Measurements from ENCODE around the gene KLHL18.

DNA sequence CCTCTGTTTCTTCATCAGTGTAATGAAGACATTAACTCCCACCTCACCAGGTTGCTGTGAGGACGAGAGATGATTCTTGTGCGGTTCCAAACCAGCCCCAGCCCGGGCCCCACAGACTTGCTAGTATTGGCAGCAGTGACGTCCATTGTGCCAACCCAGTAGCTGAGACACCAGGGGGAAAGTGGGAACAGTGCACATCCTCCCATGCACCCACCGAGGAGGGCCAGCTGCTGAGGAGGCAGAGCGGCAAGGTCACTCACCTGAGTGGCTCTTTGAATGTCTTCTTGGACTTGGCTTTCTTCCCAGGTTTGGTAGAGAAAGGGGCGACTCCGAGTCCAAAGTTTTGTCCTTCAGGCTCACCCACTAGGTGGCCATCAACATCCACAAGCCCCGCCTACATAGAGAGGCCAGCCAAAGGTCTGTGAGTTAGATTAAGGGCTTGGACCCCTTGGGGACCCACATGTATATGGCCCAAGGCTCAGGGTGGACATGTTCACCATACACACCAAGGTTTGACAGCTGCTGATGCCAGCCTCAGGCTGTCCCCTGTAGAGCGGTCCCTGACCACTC lies 38.1 kb upstream of the KLHL18 start:
- TF ChIP-seq, protein P1, sequence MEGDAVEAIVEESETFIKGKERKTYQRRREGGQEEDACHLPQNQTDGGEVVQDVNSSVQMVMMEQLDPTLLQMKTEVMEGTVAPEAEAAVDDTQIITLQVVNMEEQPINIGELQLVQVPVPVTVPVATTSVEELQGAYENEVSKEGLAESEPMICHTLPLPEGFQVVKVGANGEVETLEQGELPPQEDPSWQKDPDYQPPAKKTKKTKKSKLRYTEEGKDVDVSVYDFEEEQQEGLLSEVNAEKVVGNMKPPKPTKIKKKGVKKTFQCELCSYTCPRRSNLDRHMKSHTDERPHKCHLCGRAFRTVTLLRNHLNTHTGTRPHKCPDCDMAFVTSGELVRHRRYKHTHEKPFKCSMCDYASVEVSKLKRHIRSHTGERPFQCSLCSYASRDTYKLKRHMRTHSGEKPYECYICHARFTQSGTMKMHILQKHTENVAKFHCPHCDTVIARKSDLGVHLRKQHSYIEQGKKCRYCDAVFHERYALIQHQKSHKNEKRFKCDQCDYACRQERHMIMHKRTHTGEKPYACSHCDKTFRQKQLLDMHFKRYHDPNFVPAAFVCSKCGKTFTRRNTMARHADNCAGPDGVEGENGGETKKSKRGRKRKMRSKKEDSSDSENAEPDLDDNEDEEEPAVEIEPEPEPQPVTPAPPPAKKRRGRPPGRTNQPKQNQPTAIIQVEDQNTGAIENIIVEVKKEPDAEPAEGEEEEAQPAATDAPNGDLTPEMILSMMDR (IDR thresholded peaks at IDR 0.05) = no peak
- TF ChIP-seq POLR2AphosphoS5 (IDR thresholded peaks at IDR 0.05; ENCODE audit: insufficient read depth in 1 of 2, low read depth in 1 of 2) = no peak

All from vagina (tissue), 2 donors.